IMR-90 (cell line): Measurements from ENCODE around the gene CREB5. TPM values are rescaled to one million over a fixed set of nuclear protein-coding genes. Genes with fewer than 3 reads are reported as not detected.

ENCODE experiments used
- ATAC-seq: fragments of 200-7000 bp; cut with Tn5 transposase; 2 replicates; pipeline ENCODE4 v1.9.1; 2020; ENCODE audit warnings: low read depth, mild to moderate bottlenecking, moderate library complexity
- BruUV-seq: library from RNA; stranded (reverse); fragments of 400-500 nt; replicated peaks from 2 replicates; lab custom pipeline; 2021; lab: Mats Ljungman, UMichigan
- CTCF ChIA-PET: fragments of 300-600 bp; formaldehyde crosslinking; extraction: SDS; loops from one replicate; lab custom pipeline; 2021; ENCODE audit warnings: antibody characterized with exemption; lab: Yijun Ruan, JAX
- POLR2A ChIA-PET: fragments of 300-600 bp; sonication (Branson Sonifier 250); formaldehyde crosslinking; loops from one replicate; lab custom pipeline; 2022; ENCODE audit warnings: antibody characterized with exemption; ENCODE audit not compliant: unreplicated experiment; lab: Charles Lee
- DNase-seq: peaks from one replicate; pipeline ENCODE4 v3.0.0; 2013
- H2AFZ ChIP-seq: replicated peaks from 2 replicates; pipeline ENCODE3; 2013; ENCODE audit warnings: low read length, mild to moderate bottlenecking; ENCODE audit not compliant: poor library complexity
- H2AK5ac ChIP-seq: 2 replicates; pipeline ENCODE4 v1.6.1; 2013; ENCODE audit warnings: low read depth, low read length, inconsistent platforms
- H2AK9ac ChIP-seq: replicated peaks from 2 replicates; pipeline ENCODE3; 2013; ENCODE audit warnings: mild to moderate bottlenecking, low read depth, low read length, moderate library complexity; ENCODE audit not compliant: poor library complexity
- H2BK120ac ChIP-seq: 2 replicates; pipeline ENCODE4 v1.6.1; 2013; ENCODE audit warnings: low read depth, low read length, inconsistent platforms
- H2BK15ac ChIP-seq: 3 replicates; pipeline ENCODE4 v1.6.1; 2013; ENCODE audit warnings: low read depth, low read length, inconsistent platforms
- H2BK20ac ChIP-seq: 2 replicates; pipeline ENCODE4 v1.6.1; 2013; ENCODE audit warnings: low read depth, mild to moderate bottlenecking, inconsistent platforms, low read length, moderate library complexity
- H2BK5ac ChIP-seq: 2 replicates; pipeline ENCODE4 v1.6.1; 2013; ENCODE audit warnings: mild to moderate bottlenecking, low read depth, low read length, inconsistent platforms; ENCODE audit not compliant: poor library complexity, severe bottlenecking
- H3K14ac ChIP-seq: replicated peaks from 2 replicates; pipeline ENCODE4 v1.6.1; 2013; ENCODE audit warnings: low read depth, low read length, inconsistent platforms
- H3K18ac ChIP-seq: 2 replicates; pipeline ENCODE4 v1.6.1; 2013; ENCODE audit warnings: low read depth, low read length, control low read depth
- H3K23ac ChIP-seq: 2 replicates; pipeline ENCODE4 v1.6.1; 2013; ENCODE audit warnings: low read depth, low read length, inconsistent platforms
- H3K27ac ChIP-seq: 2 replicates; pipeline ENCODE4 v1.5.1; 2013; ENCODE audit warnings: mild to moderate bottlenecking, control low read depth, low read length; ENCODE audit not compliant: insufficient read depth
- H3K27me3 ChIP-seq: 2 replicates; pipeline ENCODE4 v1.6.1; 2013; ENCODE audit warnings: low read length; ENCODE audit not compliant: control insufficient read depth, insufficient read depth
- H3K36me3 ChIP-seq: 2 replicates; pipeline ENCODE4 v1.6.1; 2013; ENCODE audit warnings: low read length, mixed read lengths; ENCODE audit not compliant: control insufficient read depth, insufficient read depth
- H3K4ac ChIP-seq: 2 replicates; pipeline ENCODE4 v1.6.1; 2013; ENCODE audit warnings: low read depth, low read length, inconsistent platforms
- H3K4me1 ChIP-seq: 2 replicates; pipeline ENCODE4 v1.6.1; 2013; ENCODE audit warnings: low read length, mixed read lengths; ENCODE audit not compliant: control insufficient read depth, insufficient read depth
- H3K4me2 ChIP-seq: 2 replicates; pipeline ENCODE4 v1.6.1; 2013; ENCODE audit warnings: low read depth, mild to moderate bottlenecking, control low read depth, low read length, moderate library complexity
- H3K4me3 ChIP-seq: 2 replicates; pipeline ENCODE4 v1.5.1; 2013; ENCODE audit warnings: low read depth, mild to moderate bottlenecking, control low read depth, low read length, moderate library complexity; ENCODE audit not compliant: insufficient read depth
- H3K56ac ChIP-seq: 2 replicates; pipeline ENCODE4 v1.6.1; 2013; ENCODE audit warnings: low read length, inconsistent platforms; ENCODE audit not compliant: insufficient read depth; ENCODE audit errors: extremely low read depth
- H3K79me1 ChIP-seq, 2 experiments: 2 replicates each; pipeline ENCODE4 v1.6.1; 2013; ENCODE audit warnings: low read length in 2 of 2, inconsistent platforms in 1 of 2, low read depth in 1 of 2
- H3K9ac ChIP-seq: 2 replicates; pipeline ENCODE4 v1.6.1; 2013; ENCODE audit warnings: low read depth, low read length, control low read depth
- H3K9me1 ChIP-seq: 2 replicates; pipeline ENCODE4 v1.6.1; 2013; ENCODE audit warnings: low read length, inconsistent platforms; ENCODE audit not compliant: insufficient read depth
- H3K9me3 ChIP-seq: 2 replicates; pipeline ENCODE4 v1.6.1; 2013; ENCODE audit warnings: low read length; ENCODE audit not compliant: control insufficient read depth, insufficient read depth
- H4K20me1 ChIP-seq: 2 replicates; pipeline ENCODE4 v1.6.1; 2013; ENCODE audit warnings: low read length, inconsistent platforms; ENCODE audit not compliant: insufficient read depth
- H4K5ac ChIP-seq: 2 replicates; pipeline ENCODE4 v1.6.1; 2013; ENCODE audit warnings: mild to moderate bottlenecking, low read depth, low read length, control low read depth
- H4K8ac ChIP-seq, 2 experiments: 2 replicates each; pipeline ENCODE4 v1.6.1; 2013; ENCODE audit warnings: low read depth in 2 of 2, low read length in 2 of 2, control low read depth in 1 of 2, inconsistent platforms in 1 of 2
- H4K91ac ChIP-seq: 2 replicates; pipeline ENCODE4 v1.6.1; 2013; ENCODE audit warnings: low read depth, low read length, inconsistent platforms; ENCODE audit not compliant: insufficient read depth
- BHLHE40 ChIP-seq: fragments of 150-350 bp; IDR thresholded peaks from 2 replicates; pipeline ENCODE4 v1.6.1; 2016; ENCODE audit warnings: mild to moderate bottlenecking, low read depth, low read length
- CEBPB ChIP-seq: IDR thresholded peaks from 2 replicates; pipeline ENCODE4 v1.6.1; 2012; ENCODE audit warnings: low read depth, low read length, improper control_type of control experiment
- CHD1 ChIP-seq: IDR thresholded peaks from 2 replicates; pipeline ENCODE4 v1.6.1; 2012; ENCODE audit warnings: low read depth, low read length, improper control_type of control experiment
- FOS ChIP-seq: fragments of 150-350 bp; IDR thresholded peaks from 2 replicates; pipeline ENCODE4 v1.6.1; 2016; ENCODE audit warnings: low read depth, low read length
- MAFK ChIP-seq: IDR thresholded peaks from 2 replicates; pipeline ENCODE4 v1.6.1; 2012; ENCODE audit warnings: low read depth, low read length, improper control_type of control experiment
- MAZ ChIP-seq: IDR thresholded peaks from 2 replicates; pipeline ENCODE4 v1.6.1; 2012; ENCODE audit warnings: low read depth, mild to moderate bottlenecking, low read length, improper control_type of control experiment, moderate library complexity, borderline replicate concordance
- MXI1 ChIP-seq: IDR thresholded peaks from 2 replicates; pipeline ENCODE4 v1.6.1; 2012; ENCODE audit warnings: low read depth, mild to moderate bottlenecking, low read length, moderate library complexity, borderline replicate concordance
- NFE2L2 ChIP-seq: fragments of 150-350 bp; IDR thresholded peaks from 2 replicates; pipeline ENCODE4 v1.6.1; 2016; ENCODE audit warnings: low read depth, mild to moderate bottlenecking, low read length
- POLR2A ChIP-seq: IDR thresholded peaks from 2 replicates; pipeline ENCODE4 v1.6.1; 2012; ENCODE audit warnings: mild to moderate bottlenecking, low read depth, low read length
- RAD21 ChIP-seq: IDR thresholded peaks from 2 replicates; pipeline ENCODE4 v1.6.1; 2012; ENCODE audit warnings: low read length, improper control_type of control experiment
- RFX5 ChIP-seq: IDR thresholded peaks from 2 replicates; pipeline ENCODE4 v1.8.0; 2012; ENCODE audit warnings: low read depth, mild to moderate bottlenecking, low read length, moderate library complexity
- SMC3 ChIP-seq: fragments of 150-350 bp; IDR thresholded peaks from 2 replicates; pipeline ENCODE4 v1.6.1; 2016; ENCODE audit warnings: low read depth, mild to moderate bottlenecking, antibody characterized with exemption, low read length, moderate library complexity
- WGBS, 2 experiments: methylation state at CpG; one replicate each; pipeline versions ENCODE4 v1.1.5 to v1.1.7; 2013; ENCODE audit warnings: missing lambda C conversion rate in 2 of 2; ENCODE audit not compliant: insufficient read length in 1 of 2; ENCODE audit errors: extremely low coverage in 2 of 2; 5-methylcytosine and 5-hydroxymethylcytosine counted together
- dilution Hi-C: fragments of 300-500 bp; cut with HindIII; formaldehyde crosslinking; loops from one replicate; pipeline ENCODE4 v1.14.3; 2018; ENCODE audit warnings: low sequenced_read_pairs; ENCODE audit not compliant: unreplicated experiment
- in situ Hi-C: fragments of 300-500 bp; cut with MboI; formaldehyde crosslinking; loops from 3 replicates; pipeline ENCODE4 v1.14.3; 2019; ENCODE audit warnings: low sequenced_read_pairs, inconsistent platforms, mixed read lengths
- intact Hi-C: fragments of 100-400 bp; cut with micrococcal nuclease; formaldehyde crosslinking; loops from 2 replicates; pipeline ENCODE4 v1.10.0; 2022
- polyA plus RNA-seq, 3 experiments: library from polyadenylated mRNA; depleted of rRNA; stranded (reverse); fragments of >200 nt; gene quantifications; 2 replicates each; pipeline ENCODE4 v1.2.3, GENCODE V29; 2012; ENCODE audit warnings: low replicate concordance in 1 of 3
- total RNA-seq: library from RNA; depleted of rRNA; stranded (reverse); fragments of >200 nt; gene quantifications from 2 replicates; pipeline ENCODE4 v1.2.3, GENCODE V29; 2012
- TF ChIP-seq, protein P1 (sequence below): fragments of 150-350 bp; IDR thresholded peaks from 2 replicates; pipeline ENCODE4 v1.6.1; 2017; ENCODE audit warnings: mild to moderate bottlenecking, antibody characterized with exemption, low read length, low read depth
- TF ChIP-seq, protein P2 (sequence below): fragments of 150-350 bp; IDR thresholded peaks from 2 replicates; pipeline ENCODE4 v1.6.1; 2016; ENCODE audit warnings: low read depth, mild to moderate bottlenecking, low read length, moderate library complexity, borderline replicate concordance

Gene CREB5
- total and polyA plus RNA-seq, 2 of the 4 experiments (the other 2 are of a cell fraction) = 7.3 to 13.1 TPM

DNA sequence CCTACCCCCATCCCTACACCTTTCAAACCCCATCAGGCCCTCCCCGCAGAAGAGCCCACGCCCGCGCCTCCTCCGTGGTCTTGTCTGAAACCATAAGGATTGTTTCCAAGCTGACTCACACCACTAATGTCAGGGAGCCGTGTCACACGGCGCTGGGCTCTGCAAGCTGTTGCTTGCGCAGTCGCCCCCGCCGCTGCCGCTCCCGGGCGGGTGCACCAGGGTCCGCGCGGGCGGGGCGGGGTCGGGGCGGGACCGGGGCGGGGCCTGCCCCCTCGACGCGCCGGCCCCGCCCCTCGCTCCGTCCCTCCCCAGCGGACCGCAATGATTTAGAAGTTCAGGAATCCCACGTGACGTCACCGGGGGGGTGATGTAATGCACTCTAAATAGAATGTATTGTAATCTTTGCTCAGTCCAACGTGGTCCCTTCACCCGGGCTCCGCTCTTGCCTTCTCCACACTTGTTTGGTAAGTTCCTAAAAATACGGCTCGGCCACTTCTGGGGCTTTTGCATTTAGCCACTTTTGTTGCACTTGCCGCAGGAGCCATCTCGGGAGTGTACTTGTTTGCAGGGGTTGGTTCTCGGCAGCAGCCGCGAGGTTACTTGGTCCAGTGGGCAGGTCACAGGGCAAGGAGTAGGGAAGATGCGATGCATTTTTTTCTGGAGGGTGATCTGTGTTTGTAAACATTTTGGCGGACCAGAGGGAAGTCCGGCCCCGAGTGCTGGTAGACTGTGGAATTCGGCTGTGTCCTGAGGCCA, 3.2 kb upstream of the CREB5 start:
- 2% methylated on average over 16 of the region's 51 CpGs; no CpG with 5 or more reads in 1 of the 2 experiments for WGBS, 2 experiments

More for the DNA sequence above, 3.2 kb upstream of the CREB5 start:
- no peak overlapping the region for H2BK5ac ChIP-seq
- H3K4me2 ChIP-seq = peak overlapping the region; percentile 89
- H3K9ac ChIP-seq = peak overlapping the region; percentile 62
- H3K14ac ChIP-seq = no peak overlapping the region
- H3K36me3 ChIP-seq = no peaks in the 10 kb centered on the region
- peak overlapping the region; percentile 20 for H3K18ac ChIP-seq
- intact Hi-C loops (loop anchor here (1.0 kb wide), 2 partner anchors 110 to 277 kb away; no protein-coding TSS in a partner anchor), in situ Hi-C loops (loop anchor here (10.0 kb wide), 1 partner anchor 114 kb away; no protein-coding TSS in a partner anchor), dilution Hi-C loops (no loop called here)
- DNase-seq (peak; percentile 98), ATAC-seq (peak; percentile 90)
- peak overlapping the region; percentile 67; the same call in 1 of the 2 replicates for H2BK120ac ChIP-seq
- H3K23ac ChIP-seq = peak overlapping the region; percentile 56; the same call in 1 of the 2 replicates
- no peaks in the 10 kb centered on the region for H3K9me3 ChIP-seq
- H2BK15ac ChIP-seq = no peak overlapping the region; the same call in 2 of the 3 replicates
- no peak overlapping the region; the same call in 1 of the 2 replicates for H2BK20ac ChIP-seq
- H3K56ac ChIP-seq = no peak overlapping the region
- H2AK9ac ChIP-seq = peak overlapping the region; percentile 75
- H3K79me1 ChIP-seq = peaks cover 3 to 9% of the 10 kb centered on the region in 2 experiments; a peak in 2 of 4 replicates
- TF ChIP-seq MAFK (no peak), SMC3 (no peak), MXI1 (peak; percentile 76), BHLHE40 (no peak), NFE2L2 (no peak; the same call in 1 of the 2 replicates), POLR2A (peak; percentile 95), RAD21 (no peak), CHD1 (peak; percentile 96), RFX5 (no peak), CEBPB (peak; percentile 79), MAZ (peak; percentile 93), FOS (peak; percentile 85)
- TF ChIP-seq, protein P1, sequence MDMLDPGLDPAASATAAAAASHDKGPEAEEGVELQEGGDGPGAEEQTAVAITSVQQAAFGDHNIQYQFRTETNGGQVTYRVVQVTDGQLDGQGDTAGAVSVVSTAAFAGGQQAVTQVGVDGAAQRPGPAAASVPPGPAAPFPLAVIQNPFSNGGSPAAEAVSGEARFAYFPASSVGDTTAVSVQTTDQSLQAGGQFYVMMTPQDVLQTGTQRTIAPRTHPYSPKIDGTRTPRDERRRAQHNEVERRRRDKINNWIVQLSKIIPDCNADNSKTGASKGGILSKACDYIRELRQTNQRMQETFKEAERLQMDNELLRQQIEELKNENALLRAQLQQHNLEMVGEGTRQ = peak; percentile 42; the same call in 1 of the 2 replicates
- TF ChIP-seq, protein P2, sequence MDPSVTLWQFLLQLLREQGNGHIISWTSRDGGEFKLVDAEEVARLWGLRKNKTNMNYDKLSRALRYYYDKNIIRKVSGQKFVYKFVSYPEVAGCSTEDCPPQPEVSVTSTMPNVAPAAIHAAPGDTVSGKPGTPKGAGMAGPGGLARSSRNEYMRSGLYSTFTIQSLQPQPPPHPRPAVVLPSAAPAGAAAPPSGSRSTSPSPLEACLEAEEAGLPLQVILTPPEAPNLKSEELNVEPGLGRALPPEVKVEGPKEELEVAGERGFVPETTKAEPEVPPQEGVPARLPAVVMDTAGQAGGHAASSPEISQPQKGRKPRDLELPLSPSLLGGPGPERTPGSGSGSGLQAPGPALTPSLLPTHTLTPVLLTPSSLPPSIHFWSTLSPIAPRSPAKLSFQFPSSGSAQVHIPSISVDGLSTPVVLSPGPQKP = no peak
- H4K8ac ChIP-seq = peak overlapping the region; percentile 15 to 48; a peak in 1 of 4 replicates
- peak overlapping the region; percentile 0; the same call in 1 of the 2 replicates for H2AK5ac ChIP-seq
- H4K5ac ChIP-seq = no peak overlapping the region; the same call in 1 of the 2 replicates
- 0 out of 2 replicates have a peak, but pooled peaks cover 3% of the 10 kb centered on the region for H3K9me1 ChIP-seq
- no peak overlapping the region for H4K91ac ChIP-seq
- peak overlapping the region; percentile 71 for H3K4ac ChIP-seq
- TSS peak; percentile 72 for BruUV-seq
- no peaks in the 10 kb centered on the region for H3K27me3 ChIP-seq
- H2AFZ ChIP-seq = peak overlapping the region; percentile 87
- H4K20me1 ChIP-seq = 0 out of 2 replicates have a peak, but pooled peaks cover 3% of the 10 kb centered on the region
- H3K27ac ChIP-seq = peak overlapping the region; percentile 78
- peak overlapping the region; percentile 66 for H3K4me3 ChIP-seq
- ChIA-PET POLR2A (no interaction called here), CTCF (no interaction called here)
- peaks cover 7% of the 10 kb centered on the region; the same call in 1 of the 2 replicates for H3K4me1 ChIP-seq
